Testis (tissue), 3 donors: ENCODE data around the gene HSPA14. TPM values are rescaled to one million over a fixed set of nuclear protein-coding genes. Genes with fewer than 3 reads are reported as not detected.

Source experiments
- DNase-seq: peaks from one replicate; pipeline ENCODE4 v3.0.0-alpha.2; 2019
- H3K27ac ChIP-seq, 2 donors: fragments of 200-600 bp; sonication (generic); one replicate each; pipeline ENCODE4 v1.5.1; 2019
- H3K27me3 ChIP-seq: fragments of 200-600 bp; sonication (generic); one replicate; pipeline ENCODE4 v1.5.1; 2019
- H3K36me3 ChIP-seq: fragments of 200-600 bp; sonication (generic); one replicate; pipeline ENCODE4 v1.5.1; 2017; ENCODE audit warnings: low read depth; ENCODE audit errors: missing control alignments
- H3K4me1 ChIP-seq: fragments of 200-600 bp; sonication (generic); one replicate; pipeline ENCODE4 v1.5.1; 2019
- H3K4me3 ChIP-seq, 2 donors: fragments of 200-600 bp; sonication (generic); one replicate each; pipeline ENCODE4 v1.5.1; 2017 to 2019
- H3K9me3 ChIP-seq: fragments of 200-600 bp; sonication (generic); one replicate; pipeline ENCODE4 v1.5.1; 2017
- CTCF ChIP-seq, 3 experiments: fragments of 450-650 bp in 2 of 3; fragments of 200-600 bp in 1 of 3; sonication (generic) in 1 of 3; IDR thresholded peaks; one replicate each; pipeline ENCODE4 v1.5.1; 2016 to 2019; ENCODE audit warnings: antibody characterized with exemption in 3 of 3, mild to moderate bottlenecking in 2 of 3, moderate library complexity in 1 of 3
- POLR2A ChIP-seq: fragments of 450-650 bp; IDR thresholded peaks from one replicate; pipeline ENCODE4 v1.6.1; 2017; ENCODE audit warnings: antibody characterized with exemption, mild to moderate bottlenecking, moderate library complexity
- WGBS, 2 donors: methylation state at CpG; one replicate each; pipeline ENCODE4 v1.1.5; 2018; 5-methylcytosine and 5-hydroxymethylcytosine counted together
- intact Hi-C: fragments of 100-400 bp; cut with DNase I; formaldehyde crosslinking; loops from one replicate; pipeline ENCODE4 v1.15.1; 2023; ENCODE audit warnings: low total_unique reads
- polyA plus RNA-seq: library from polyadenylated mRNA; stranded (reverse); fragments of 350-450 nt; fragmentation: Illumina TruSeq; extraction: RNeasy Lipid Tissue Mini Kit (QIAGEN cat#74804); gene quantifications from one replicate; pipeline ENCODE4 v1.2.3, GENCODE V29; 2014; ENCODE audit warnings: low read depth, low replicate concordance; ENCODE audit not compliant: insufficient read depth
- total RNA-seq, 2 donors: library from RNA; depleted of rRNA; stranded (reverse); fragments of >200 nt; gene quantifications; one replicate each; pipeline ENCODE4 v1.2.3, GENCODE V29; 2016

Gene HSPA14
- total and polyA plus RNA-seq, 3 donors from 2014 or later = 20.5 to 41.5 (median 24.6) TPM

- WGBS, 2 donors = 44 to 72% methylated on average over 1 of the region's 1 CpG
- intact Hi-C loops = no loop called here
- Histone ChIP-seq H3K9me3 (no peaks in the 10 kb centered on the region), H3K36me3 (no peaks in the 10 kb centered on the region), H3K27me3 (no peaks in the 10 kb centered on the region), H3K4me3 (no peak overlapping the region), H3K4me1 (no peaks in the 10 kb centered on the region), H3K27ac (no peak overlapping the region)
- TF ChIP-seq POLR2A (no peak), CTCF (IDR thresholded peaks at IDR 0.05) (no peak)
- DNase-seq = no peak
Measured at GRCh38 chr10:14803827-14804226, 34.3 kb upstream of the HSPA14 start.

GRCh38 chr10:14806318-14806717 is 31.8 kb upstream of the HSPA14 start:
- no peak for DNase-seq
- Histone ChIP-seq H3K4me3 (no peak overlapping the region), H3K9me3 (no peaks in the 10 kb centered on the region), H3K27ac (no peak overlapping the region), H3K27me3 (no peaks in the 10 kb centered on the region), H3K4me1 (no peaks in the 10 kb centered on the region), H3K36me3 (no peaks in the 10 kb centered on the region)
- no peak for TF ChIP-seq POLR2A
- no peak for TF ChIP-seq CTCF (IDR thresholded peaks at IDR 0.05)
- intact Hi-C loops = no loop called here
- WGBS, 2 donors = 83 to 84% methylated on average over 3 of the region's 3 CpGs

- H3K27ac ChIP-seq = no peak overlapping the region
- WGBS, 2 donors = 62 to 69% methylated on average over 9 of the region's 9 CpGs
Measured at GRCh38 chr10:14810969-14811953, 26.8 kb upstream of the HSPA14 start.

GRCh38 chr10:14812271-14812670 is 25.8 kb upstream of the HSPA14 start:
- Histone ChIP-seq H3K27me3 (no peaks in the 10 kb centered on the region), H3K4me1 (no peaks in the 10 kb centered on the region), H3K27ac (no peak overlapping the region), H3K4me3 (no peak overlapping the region), H3K36me3 (no peaks in the 10 kb centered on the region), H3K9me3 (no peaks in the 10 kb centered on the region)
- 80 to 87% methylated on average over 3 of the region's 3 CpGs for WGBS, 2 donors
- intact Hi-C loops = no loop called here
- DNase-seq = peak; percentile 23
- TF ChIP-seq CTCF (IDR thresholded peaks at IDR 0.05) = no peak
- TF ChIP-seq POLR2A = no peak

More at GRCh38 chr10:14810969-14811953, 26.8 kb upstream of the HSPA14 start:
- DNase-seq = no peak
- TF ChIP-seq CTCF (IDR thresholded peaks at IDR 0.05) = no peak
- TF ChIP-seq POLR2A = no peak
- H3K36me3 ChIP-seq = no peaks in the 10 kb centered on the region
- no peaks in the 10 kb centered on the region for H3K27me3 ChIP-seq
- no peaks in the 10 kb centered on the region for H3K4me1 ChIP-seq
- no peaks in the 10 kb centered on the region for H3K9me3 ChIP-seq
- intact Hi-C loops = no loop called here
- no peak overlapping the region for H3K4me3 ChIP-seq
